GM21515 (cell line): ENCODE results near the gene LRRC1.

Source experiments
- ATAC-seq: cut with Tn5 transposase; IDR thresholded peaks from one replicate; pipeline ENCODE4 v1.9.1; 2021; ENCODE audit not compliant: unreplicated experiment

LRRC1 gene

GRCh38 chr6:53813801-53814200 lies 19.0 kb downstream of the LRRC1 start:
- ATAC-seq, result no peak

GRCh38 chr6:53814353-53814752 lies 19.5 kb downstream of the LRRC1 start:
- ATAC-seq, result no peak

GRCh38 chr6:53815381-53816119 lies 20.7 kb downstream of the LRRC1 start:
- ATAC-seq, result no peak

- no peak for ATAC-seq
Measured at GRCh38 chr6:53818858-53819609, 24.2 kb downstream of the LRRC1 start.

- no peak for ATAC-seq
Measured at GRCh38 chr6:53822401-53823125, 27.8 kb downstream of the LRRC1 start.

- no peak for ATAC-seq
Measured at GRCh38 chr6:53824714-53825113, 29.9 kb downstream of the LRRC1 start.

- ATAC-seq, result no peak
Measured at GRCh38 chr6:53825532-53826321, 30.9 kb downstream of the LRRC1 start.

GRCh38 chr6:53827531-53827930 lies 32.7 kb downstream of the LRRC1 start:
- no peak for ATAC-seq

- ATAC-seq, result no peak
Measured at GRCh38 chr6:53828215-53828614, 33.4 kb downstream of the LRRC1 start.

GRCh38 chr6:53828966-53829697 lies 34.3 kb downstream of the LRRC1 start:
- no peak for ATAC-seq

- no peak for ATAC-seq
Measured at GRCh38 chr6:53829698-53830221, 35.0 kb downstream of the LRRC1 start.

- ATAC-seq, result no peak
Measured at GRCh38 chr6:53830366-53830765, 35.6 kb downstream of the LRRC1 start.

GRCh38 chr6:53831081-53831869 lies 36.5 kb downstream of the LRRC1 start:
- no peak for ATAC-seq

GRCh38 chr6:53831936-53832660 lies 37.3 kb downstream of the LRRC1 start:
- ATAC-seq, result no peak

GRCh38 chr6:53833155-53833554 lies 38.4 kb downstream of the LRRC1 start:
- ATAC-seq, result no peak

GRCh38 chr6:53834132-53834531 lies 39.3 kb downstream of the LRRC1 start:
- ATAC-seq, result no peak

- no peak for ATAC-seq
Measured at GRCh38 chr6:53837865-53838769, 43.3 kb downstream of the LRRC1 start.

- ATAC-seq, result no peak
Measured at GRCh38 chr6:53840027-53840426, 45.2 kb downstream of the LRRC1 start.
